Spleen (tissue), 11 donors: ENCODE results near the gene GPRC5C. TPM values are rescaled to one million over a fixed set of nuclear protein-coding genes. Genes with fewer than 3 reads are reported as not detected.

ENCODE experiments used
- DNase-seq: peaks from one replicate; pipeline ENCODE4 v3.0.0-alpha.2; 2020
- H3K27ac ChIP-seq, 8 donors: fragments of 200-600 bp; sonication (generic) in 7 of 8; 1 replicate in 4 of 8; 2 replicates in 4 of 8; pipeline versions ENCODE4 v1.5.0 to v1.8.0; 2016 to 2021; ENCODE audit warnings: inconsistent platforms in 4 of 8, mild to moderate bottlenecking in 4 of 8, moderate library complexity in 1 of 8
- H3K27me3 ChIP-seq, 7 donors: fragments of 200-600 bp; sonication (generic) in 6 of 7; replicated peaks in 1 of 7; 1 replicate in 4 of 7; 2 replicates in 3 of 7; pipeline versions ENCODE4 v1.5.0 to v1.8.0; 2016 to 2021; ENCODE audit warnings: inconsistent platforms in 3 of 7, mild to moderate bottlenecking in 1 of 7
- H3K36me3 ChIP-seq, 6 donors: fragments of 200-600 bp; sonication (generic) in 5 of 6; 1 replicate in 4 of 6; 2 replicates in 2 of 6; pipeline versions ENCODE4 v1.5.0 to v1.8.0; 2016 to 2021; ENCODE audit warnings: inconsistent platforms in 2 of 6
- H3K4me1 ChIP-seq, 6 donors: fragments of 200-600 bp; sonication (generic) in 5 of 6; 1 replicate in 3 of 6; 2 replicates in 3 of 6; pipeline versions ENCODE4 v1.5.0 to v1.8.0; 2016 to 2021; ENCODE audit warnings: inconsistent platforms in 3 of 6
- H3K4me3 ChIP-seq, 8 donors: fragments of 200-600 bp; sonication (generic) in 7 of 8; 1 replicate in 4 of 8; 2 replicates in 4 of 8; pipeline versions ENCODE4 v1.5.0 to v1.8.0; 2016 to 2021; ENCODE audit warnings: inconsistent platforms in 4 of 8, mild to moderate bottlenecking in 4 of 8, moderate library complexity in 2 of 8
- H3K9me3 ChIP-seq, 8 donors: fragments of 200-600 bp; sonication (generic) in 7 of 8; 1 replicate in 4 of 8; 2 replicates in 4 of 8; pipeline versions ENCODE4 v1.5.0 to v1.8.0; 2016 to 2021; ENCODE audit warnings: inconsistent platforms in 4 of 8
- CTCF ChIP-seq, 11 experiments: fragments of 200-600 bp in 7 of 11; fragments of 450-650 bp in 4 of 11; sonication (generic) in 4 of 11; IDR thresholded peaks in 8 of 11; conservative IDR thresholded peaks in 3 of 11; 1 replicate in 7 of 11; 2 replicates in 4 of 11; pipeline versions ENCODE4 v1.4.0 to v1.8.0; 2016 to 2021; ENCODE audit warnings: antibody characterized with exemption in 11 of 11, inconsistent platforms in 4 of 11, mild to moderate bottlenecking in 1 of 11
- POLR2A ChIP-seq, 3 donors: fragments of 450-650 bp; IDR thresholded peaks; one replicate each; pipeline ENCODE4 v1.5.1; 2017; ENCODE audit warnings: antibody characterized with exemption in 3 of 3, mild to moderate bottlenecking in 1 of 3
- POLR2AphosphoS5 ChIP-seq, 3 donors: sonication (generic); formaldehyde crosslinking; IDR thresholded peaks; one replicate each; pipeline ENCODE4 v1.5.1; 2017; ENCODE audit warnings: antibody characterized with exemption in 3 of 3
- WGBS, 5 donors: extraction: QIAGEN DNeasy Blood & Tissue Kit in 3 of 5; methylation state at CpG; one replicate each; pipeline versions ENCODE4 v1.1.5 to v1.1.7; 2013 to 2018; 5-methylcytosine and 5-hydroxymethylcytosine counted together
- intact Hi-C: fragments of 100-400 bp; cut with DNase I; formaldehyde crosslinking; loops from one replicate; pipeline ENCODE4 v1.15.0; 2023; ENCODE audit warnings: low total_unique reads
- polyA plus RNA-seq, 3 donors: library from polyadenylated mRNA; stranded (reverse); fragments of 200-250 nt; gene quantifications; one replicate each; pipeline ENCODE4 v1.2.1, GENCODE V29; 2013
- total RNA-seq, 7 donors: library from RNA; depleted of rRNA in 3 of 7; stranded (reverse); fragments of >200 nt in 3 of 7; fragmentation: NEBNext Ultra II Directional in 4 of 7; extraction: Animal tissue kit (Norgen Biotek cat#: 25700) in 4 of 7; gene quantifications; one replicate each; pipeline versions ENCODE4 v1.1.0 to v1.2.1, GENCODE V29; 2016 to 2021
- donor health status: healthy with polysubstance abuse.
- donor health status: DM: no; HTN: no; CAD: no; lungs with moderate emphysema.
- donor health status: DM: no; HTN: no; CAD: no.
- donor health status: Bipolar disorder and iron deficiency.
- donor health status: healthy.
- donor health status: DM: no; HTN: no; CAD: no.
- donor health status: DM: yes; HTN: yes; CAD: no.

Gene GPRC5C
- total and polyA plus RNA-seq, 10 donors, result 11.0 to 70.0 (median 28.6) TPM

- intact Hi-C loops, result no loop called here
- no peak for TF ChIP-seq POLR2AphosphoS5 (IDR thresholded peaks at IDR 0.05)
- H3K36me3 ChIP-seq, result no peaks in the 10 kb centered on the region
- H3K9me3 ChIP-seq, result no peaks in the 10 kb centered on the region
- WGBS, 5 donors, result 59 to 83% (median 81%) methylated on average over 12 of the region's 12 CpGs
- H3K27ac ChIP-seq, result no peak overlapping the region
- H3K4me3 ChIP-seq, result no peak overlapping the region
- no peaks in the 10 kb centered on the region for H3K4me1 ChIP-seq
- H3K27me3 ChIP-seq, result no peaks in the 10 kb centered on the region
- no peak for DNase-seq
Measured at GRCh38 chr17:74417178-74418045, 14.5 kb upstream of the GPRC5C start.

DNA sequence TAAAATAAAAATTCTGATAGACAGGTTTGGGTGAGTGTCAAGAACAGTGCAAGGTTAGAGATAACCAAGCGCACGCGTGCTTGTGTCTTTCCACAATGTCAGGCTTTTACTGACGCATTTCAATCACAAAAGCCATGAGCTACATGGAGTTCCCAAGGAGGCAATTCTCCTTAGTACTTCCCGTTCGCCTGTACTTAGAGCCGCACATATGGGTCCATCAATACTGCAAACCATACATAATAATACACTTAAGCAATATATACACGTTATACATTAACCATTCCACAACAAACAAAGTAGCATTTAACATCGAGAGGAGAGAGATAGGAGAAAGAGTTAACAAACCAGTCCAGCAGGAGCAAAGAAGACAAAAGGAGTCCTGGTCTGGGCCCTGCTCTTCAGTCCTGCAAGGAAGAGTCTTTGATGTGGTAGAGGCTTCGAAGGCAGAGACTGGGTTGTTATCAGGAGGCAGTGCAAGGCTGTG is 11.9 kb upstream of the GPRC5C start:
- TF ChIP-seq POLR2A (IDR thresholded peaks at IDR 0.05), result no peak
- TF ChIP-seq POLR2AphosphoS5 (IDR thresholded peaks at IDR 0.05), result no peak
- no peak for TF ChIP-seq CTCF (IDR thresholded peaks at IDR 0.05 in 8 of 11, conservative IDR thresholded peaks at IDR 0.05 in 3 of 11)
- intact Hi-C loops, result no loop called here
- H3K27ac ChIP-seq, result no peak overlapping the region
- no peak overlapping the region for H3K4me3 ChIP-seq
- no peak for DNase-seq
- H3K4me1 ChIP-seq, result no peaks in the 10 kb centered on the region
- 90 to 92% (median 91%) methylated on average over 10 of the region's 10 CpGs for WGBS, 5 donors
- H3K36me3 ChIP-seq, result no peaks in the 10 kb centered on the region
- peaks cover 0 to 5% (median 0%) of the 10 kb centered on the region in 7 donors for H3K27me3 ChIP-seq
- no peaks in the 10 kb centered on the region for H3K9me3 ChIP-seq

GRCh38 chr17:74424117-74424516 is 7.8 kb upstream of the GPRC5C start:
- intact Hi-C loops, result no loop called here
- H3K9me3 ChIP-seq, result no peaks in the 10 kb centered on the region
- WGBS, 5 donors, result 88 to 94% (median 90%) methylated on average over 7 of the region's 7 CpGs
- no peak overlapping the region for H3K4me3 ChIP-seq
- peaks cover 0 to 7% (median 0%) of the 10 kb centered on the region in 7 donors for H3K27me3 ChIP-seq
- peaks cover 3 to 18% (median 12%) of the 10 kb centered on the region in 6 donors for H3K4me1 ChIP-seq
- TF ChIP-seq POLR2A (IDR thresholded peaks at IDR 0.05) (no peak), POLR2AphosphoS5 (IDR thresholded peaks at IDR 0.05) (no peak)
- no peak for DNase-seq
- no peaks in the 10 kb centered on the region for H3K36me3 ChIP-seq
- no peak overlapping the region for H3K27ac ChIP-seq

DNA sequence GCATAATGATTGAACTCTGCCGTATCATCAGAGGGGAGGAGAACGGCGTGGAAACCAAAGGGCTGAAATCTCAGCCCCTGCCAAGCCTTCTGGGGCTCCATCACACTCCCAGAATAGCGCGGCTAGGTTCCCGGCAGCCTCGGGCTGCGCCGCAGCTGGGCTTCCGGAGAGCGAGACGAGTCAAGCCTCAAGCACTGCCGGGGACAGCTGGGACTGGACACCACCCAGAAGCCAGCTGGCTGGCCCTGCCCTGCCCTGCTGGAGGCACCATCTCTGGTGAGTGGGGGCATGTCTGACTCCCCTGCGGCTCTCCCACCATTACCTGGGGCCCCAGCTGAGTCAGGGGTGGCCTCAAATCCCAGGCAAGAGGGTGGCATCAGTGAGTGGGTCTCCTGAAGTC is 7.2 kb upstream of the GPRC5C start:
- Histone ChIP-seq H3K4me3 (no peak overlapping the region), H3K36me3 (no peaks in the 10 kb centered on the region), H3K4me1 (peaks cover 3 to 21% (median 12%) of the 10 kb centered on the region in 6 donors), H3K27me3 (peaks cover 0 to 10% (median 0%) of the 10 kb centered on the region in 7 donors), H3K27ac (no peak overlapping the region), H3K9me3 (no peaks in the 10 kb centered on the region)
- peak in 1 of 3 donors; percentile 64 for TF ChIP-seq POLR2AphosphoS5 (IDR thresholded peaks at IDR 0.05)
- TF ChIP-seq POLR2A (IDR thresholded peaks at IDR 0.05), result no peak
- intact Hi-C loops, result no loop called here
- WGBS, 5 donors, result 83 to 89% (median 86%) methylated on average over 6 to 14 of the region's 14 CpGs
- DNase-seq, result no peak

- H3K36me3 ChIP-seq, result no peaks in the 10 kb centered on the region
- 54 to 71% (median 68%) methylated on average over 9 of the region's 9 CpGs for WGBS, 5 donors
- H3K9me3 ChIP-seq, result no peaks in the 10 kb centered on the region
- H3K27me3 ChIP-seq, result peaks cover 0 to 30% (median 10%) of the 10 kb centered on the region in 7 donors
- H3K4me3 ChIP-seq, result no peak overlapping the region
- H3K27ac ChIP-seq, result peak overlapping the region in 6 of 8 donors; percentile 38 to 55 (median 46)
- peak in 2 of 3 donors; percentile 51 to 64 for TF ChIP-seq POLR2AphosphoS5 (IDR thresholded peaks at IDR 0.05)
- no peak for TF ChIP-seq CTCF (IDR thresholded peaks at IDR 0.05 in 8 of 11, conservative IDR thresholded peaks at IDR 0.05 in 3 of 11)
- no peak for TF ChIP-seq POLR2A (IDR thresholded peaks at IDR 0.05)
- H3K4me1 ChIP-seq, result peaks cover 7 to 41% (median 30%) of the 10 kb centered on the region in 6 donors
- DNase-seq, result no peak
- intact Hi-C loops, result no loop called here
Measured at GRCh38 chr17:74426551-74427047, 5.3 kb upstream of the GPRC5C start.
